Measurements from ENCODE around the gene STOX1. TPM values are rescaled to one million over a fixed set of nuclear protein-coding genes. Genes with fewer than 3 reads are reported as not detected.

The STOX1 gene
- total and polyA plus RNA-seq, 9 donors, result 0.71 to 11.5 (median 1.3) TPM

- DNase-seq, result no peak
- Histone ChIP-seq H3K27me3 (no peaks in the 10 kb centered on the region), H3K4me3 (no peak overlapping the region), H3K4me1 (ENCODE audit: insufficient read depth) (no peaks in the 10 kb centered on the region), H3K9me3 (no peaks in the 10 kb centered on the region), H3K27ac (no peak overlapping the region), H3K36me3 (no peaks in the 10 kb centered on the region)
- WGBS, 3 donors, result 89 to 93% (median 92%) methylated on average over 10 of the region's 10 CpGs
- intact Hi-C loops (cut with DNase I), result no loop called here
- TF ChIP-seq EP300 (IDR thresholded peaks at IDR 0.05) (no peak), POLR2A (IDR thresholded peaks at IDR 0.05) (no peak), CTCF (IDR thresholded peaks at IDR 0.05) (no peak)
Observed at GRCh38 chr10:68790476-68790875, 36.9 kb upstream of the STOX1 start.

- WGBS, 3 donors, result 36 to 61% (median 50%) methylated on average over 1 of the region's 1 CpG
- Histone ChIP-seq H3K27me3 (no peaks in the 10 kb centered on the region), H3K9me3 (no peaks in the 10 kb centered on the region), H3K4me1 (ENCODE audit: insufficient read depth) (no peaks in the 10 kb centered on the region), H3K36me3 (no peaks in the 10 kb centered on the region), H3K4me3 (no peak overlapping the region), H3K27ac (no peak overlapping the region)
- intact Hi-C loops (cut with DNase I), result no loop called here
- DNase-seq, result no peak
- TF ChIP-seq EP300 (IDR thresholded peaks at IDR 0.05) (no peak), POLR2A (IDR thresholded peaks at IDR 0.05) (no peak), CTCF (IDR thresholded peaks at IDR 0.05) (no peak)
Observed at GRCh38 chr10:68792115-68792514, 35.2 kb upstream of the STOX1 start.

GRCh38 chr10:68795886-68796532 is 31.3 kb upstream of the STOX1 start:
- DNase-seq, result no peak
- WGBS, 3 donors, result 95 to 97% (median 96%) methylated on average over 4 of the region's 4 CpGs

GRCh38 chr10:68796605-68797004 is 30.7 kb upstream of the STOX1 start:
- H3K36me3 ChIP-seq, result no peaks in the 10 kb centered on the region
- no peaks in the 10 kb centered on the region for H3K4me1 ChIP-seq (ENCODE audit: insufficient read depth)
- H3K4me3 ChIP-seq, result no peak overlapping the region
- no peak for DNase-seq
- H3K9me3 ChIP-seq, result no peaks in the 10 kb centered on the region
- TF ChIP-seq EP300 (IDR thresholded peaks at IDR 0.05) (no peak), CTCF (IDR thresholded peaks at IDR 0.05) (no peak), POLR2A (IDR thresholded peaks at IDR 0.05) (no peak)
- no peak overlapping the region for H3K27ac ChIP-seq
- WGBS, 3 donors, result 73 to 84% (median 79%) methylated on average over 3 of the region's 3 CpGs
- no peaks in the 10 kb centered on the region for H3K27me3 ChIP-seq
- intact Hi-C loops (cut with DNase I), result no loop called here

More at GRCh38 chr10:68795886-68796532, 31.3 kb upstream of the STOX1 start:
- no peak overlapping the region for H3K4me3 ChIP-seq
- H3K4me1 ChIP-seq (ENCODE audit: insufficient read depth), result no peaks in the 10 kb centered on the region
- H3K27ac ChIP-seq, result no peak overlapping the region
- no peaks in the 10 kb centered on the region for H3K36me3 ChIP-seq
- no peaks in the 10 kb centered on the region for H3K27me3 ChIP-seq
- TF ChIP-seq CTCF (IDR thresholded peaks at IDR 0.05) (no peak), POLR2A (IDR thresholded peaks at IDR 0.05) (no peak), EP300 (IDR thresholded peaks at IDR 0.05) (no peak)
- H3K9me3 ChIP-seq, result no peaks in the 10 kb centered on the region
- intact Hi-C loops (cut with DNase I), result no loop called here

Data from ovary (tissue), 9 donors.